Stimulated activated CD4-positive, alpha-beta T cell treated with anti-CD3 and anti-CD28 coated beads, TNF-alpha, amount 100 ng/mL, for 1 hour (primary cell): ENCODE results near the gene DBNL.
A peak's percentile ranks its signal among the peaks of the same experiment; 100 is the strongest.

Experiments
- DNase-seq, 3 donors: peaks; one replicate each; pipeline ENCODE4 v3.0.0-alpha.2; 2020; ENCODE audit warnings: low read depth in 3 of 3, low spot score in 1 of 3

DBNL gene

DNA sequence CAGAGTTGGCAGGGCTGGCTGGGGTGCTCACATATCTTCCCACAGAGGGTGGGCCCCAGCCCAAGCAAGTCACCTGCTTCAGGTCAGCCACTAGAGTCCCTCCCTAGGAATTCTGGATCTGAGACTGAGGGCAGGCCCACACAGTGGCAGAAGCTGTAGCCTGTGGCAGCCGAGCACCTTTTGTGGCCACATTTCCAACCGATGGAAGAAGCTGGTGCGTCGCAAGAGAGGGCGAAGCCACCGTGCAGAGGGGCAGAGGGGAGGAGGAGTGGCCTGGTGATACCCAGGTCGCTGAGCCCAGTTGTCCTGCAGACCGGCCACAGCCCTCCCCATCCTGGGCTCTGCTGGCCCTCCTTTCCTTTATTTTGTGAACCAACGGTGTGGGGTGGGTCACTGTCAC lies 32.6 kb downstream of the DBNL start:
- DNase-seq, result no peak

DNA sequence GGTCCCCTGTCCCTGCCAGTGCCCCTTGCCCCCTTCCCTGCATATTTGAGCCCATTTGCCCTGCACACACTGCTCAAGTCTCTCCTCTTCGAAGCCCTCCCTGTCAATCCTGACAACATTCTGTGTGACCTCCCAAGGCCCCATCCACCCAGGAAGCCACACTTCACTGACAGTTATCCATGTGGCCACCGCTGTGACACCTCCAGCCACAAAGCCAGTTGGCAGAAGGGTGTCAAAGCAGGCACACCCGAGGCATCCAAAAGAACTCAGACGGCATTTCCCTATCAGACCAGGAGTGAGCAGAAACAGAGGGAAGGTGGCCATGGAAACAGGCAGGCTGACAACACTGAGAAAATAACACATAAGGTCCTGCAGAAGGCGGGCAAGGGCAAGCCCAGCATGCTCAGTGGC lies 33.2 kb downstream of the DBNL start:
- DNase-seq, result no peak

DNA sequence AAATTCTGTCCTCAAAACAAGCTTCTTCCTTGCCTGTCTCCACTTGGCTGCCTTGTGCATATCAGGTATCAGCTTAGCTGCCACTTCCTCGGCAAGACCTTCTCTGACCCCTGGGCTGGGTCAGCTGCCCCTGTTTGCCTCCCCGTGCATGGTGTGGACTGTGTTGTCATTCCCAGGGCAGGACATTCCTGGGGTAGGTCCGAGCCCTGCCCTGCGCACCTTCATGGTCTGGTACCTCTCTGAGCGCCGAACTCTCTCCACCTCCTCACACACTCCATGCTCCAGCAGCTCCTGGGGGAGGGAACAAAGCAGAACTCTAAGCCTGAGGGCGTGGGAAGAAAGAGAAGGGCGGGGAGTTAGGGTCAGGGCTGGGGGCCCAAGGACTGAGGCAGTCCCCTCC lies 34.0 kb downstream of the DBNL start:
- DNase-seq, result no peak

DNA sequence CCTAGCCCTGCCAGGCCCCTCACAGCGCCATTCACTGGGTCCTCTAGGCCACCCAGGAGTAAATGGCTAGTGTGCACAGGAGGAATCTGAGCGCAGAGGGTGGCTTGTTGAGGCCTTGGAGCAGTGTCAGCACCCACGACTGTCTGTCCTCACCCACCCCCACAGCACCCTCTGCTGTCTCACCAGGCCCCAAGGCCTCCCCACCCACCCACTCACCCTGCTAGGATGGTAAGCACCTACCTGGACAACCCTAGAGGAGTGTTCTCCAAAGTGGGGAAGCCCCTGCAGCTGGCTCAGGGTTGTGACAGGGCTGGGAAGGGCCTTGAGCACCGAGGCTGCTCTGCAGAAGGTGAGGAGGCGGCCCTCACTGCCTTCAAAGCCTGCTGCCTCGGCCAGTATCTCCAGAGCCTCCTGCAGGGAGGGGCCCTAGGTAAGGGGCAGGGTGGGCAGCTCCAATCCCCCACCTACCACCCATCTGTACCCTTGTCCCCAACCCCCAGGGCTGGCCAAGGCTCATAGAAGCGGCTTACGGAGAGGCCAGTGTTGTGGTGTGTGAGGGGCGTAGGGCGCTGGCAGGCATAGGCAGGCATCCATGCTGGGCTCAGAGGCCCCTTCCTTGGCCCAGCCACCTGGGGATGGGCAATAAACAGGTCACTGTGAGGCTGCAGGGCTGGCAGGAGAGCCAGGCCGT lies 35.0 kb downstream of the DBNL start:
- no peak for DNase-seq

DNA sequence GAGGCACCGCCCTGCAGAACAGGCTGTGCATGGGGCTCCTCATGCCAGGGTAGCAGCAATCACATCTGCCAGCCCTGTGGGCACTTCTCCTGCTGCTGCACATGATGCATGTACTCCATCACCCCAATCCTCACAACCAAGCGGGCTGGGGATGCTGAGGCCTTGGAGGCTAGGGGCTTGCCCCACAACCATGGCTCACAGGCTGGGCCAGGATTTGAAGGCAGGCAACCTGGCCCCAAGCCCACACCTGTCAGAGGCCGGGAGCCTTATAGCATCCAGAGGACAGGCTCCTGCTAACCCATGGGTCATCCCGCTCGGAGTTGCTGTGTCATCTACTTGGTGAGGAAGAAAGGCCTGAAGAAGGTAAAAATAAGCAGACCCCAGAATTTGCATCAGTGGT lies 35.6 kb downstream of the DBNL start:
- no peak for DNase-seq

DNA sequence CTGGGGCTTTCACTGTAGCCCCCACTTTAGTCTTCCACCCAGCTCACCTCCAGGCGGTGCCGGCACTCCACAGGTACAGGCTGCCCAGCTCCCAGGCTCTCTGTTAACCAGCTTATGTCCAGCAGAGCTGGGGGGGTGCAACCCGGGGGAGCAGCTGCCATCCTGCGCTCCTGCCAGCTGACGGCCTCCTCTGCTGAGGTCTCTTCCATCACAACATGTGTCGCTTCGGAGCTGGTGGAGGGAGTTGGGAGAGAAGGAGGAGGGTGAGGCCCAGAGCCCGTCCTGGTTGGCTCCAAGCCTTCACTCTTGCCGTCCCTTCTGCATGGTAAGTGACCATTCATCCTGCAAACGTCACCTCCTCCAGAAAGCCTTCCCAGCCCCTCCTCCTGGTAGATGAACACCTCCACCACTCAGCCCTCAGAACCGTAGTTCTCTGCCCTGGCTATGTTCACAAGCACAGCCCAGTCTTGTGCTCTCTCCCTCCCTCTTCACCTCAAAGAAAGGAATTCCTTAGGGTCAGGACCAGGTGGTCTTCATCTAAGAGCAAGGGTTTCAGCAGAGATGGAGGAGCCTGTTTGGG lies 36.3 kb downstream of the DBNL start:
- no peak for DNase-seq

DNA sequence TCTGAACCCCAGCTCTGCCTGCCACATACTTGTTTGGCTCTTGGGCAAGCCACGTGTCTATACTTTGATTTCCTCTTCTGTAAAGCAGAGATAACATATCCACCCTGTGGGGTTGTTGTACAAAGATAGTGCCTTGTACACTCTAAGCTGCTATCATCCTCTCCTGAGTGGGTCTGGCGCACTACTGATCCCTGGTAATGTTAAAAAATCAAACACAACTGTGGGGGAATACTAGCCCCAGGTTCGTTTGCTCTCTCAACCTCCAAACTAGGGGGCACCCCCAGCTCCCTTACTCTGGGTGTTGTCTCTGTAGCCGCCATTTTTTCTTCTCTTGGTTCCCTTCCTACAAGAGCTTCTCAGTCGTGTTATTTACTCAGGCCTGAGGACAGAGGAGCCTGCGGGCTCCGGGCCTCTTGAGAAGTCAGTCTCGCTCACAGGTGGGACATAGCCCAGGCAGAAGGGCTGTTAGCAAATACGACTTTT lies 36.8 kb downstream of the DBNL start:
- DNase-seq, result no peak

DNA sequence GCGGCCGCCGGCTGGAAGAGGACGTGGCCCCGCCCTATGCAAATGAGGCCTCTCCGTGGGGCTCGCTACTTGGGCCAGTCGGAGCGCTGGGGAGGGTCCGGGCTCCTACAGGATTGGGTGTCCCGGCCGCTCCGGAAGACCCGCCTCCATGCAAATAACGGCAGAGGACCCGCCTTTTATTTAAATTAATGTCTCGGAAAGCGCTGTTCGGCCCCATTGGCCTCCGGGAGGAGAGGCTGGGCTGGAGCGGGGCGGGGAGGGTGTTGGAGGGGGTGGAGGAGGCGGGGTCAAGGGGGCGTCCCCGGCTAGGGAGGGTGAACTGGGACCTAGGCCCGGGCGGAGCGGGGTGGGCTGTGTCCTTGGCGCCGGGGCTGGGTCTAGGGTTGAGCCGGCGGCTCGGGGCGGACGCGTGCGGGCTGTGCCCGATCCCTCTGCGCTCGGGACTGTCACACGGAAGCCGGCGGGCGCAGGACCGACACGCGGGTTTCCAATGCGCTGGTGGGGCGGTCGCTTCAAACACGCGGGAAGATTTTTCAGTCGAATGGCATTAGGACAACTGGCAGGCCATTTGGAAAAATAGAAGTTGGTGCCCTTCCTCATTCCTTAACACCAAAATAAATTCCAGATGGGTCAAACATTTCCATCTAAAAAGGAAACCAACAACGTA lies 38.2 kb downstream of the DBNL start:
- peak; percentile 90 to 96 (median 95) for DNase-seq

DNA sequence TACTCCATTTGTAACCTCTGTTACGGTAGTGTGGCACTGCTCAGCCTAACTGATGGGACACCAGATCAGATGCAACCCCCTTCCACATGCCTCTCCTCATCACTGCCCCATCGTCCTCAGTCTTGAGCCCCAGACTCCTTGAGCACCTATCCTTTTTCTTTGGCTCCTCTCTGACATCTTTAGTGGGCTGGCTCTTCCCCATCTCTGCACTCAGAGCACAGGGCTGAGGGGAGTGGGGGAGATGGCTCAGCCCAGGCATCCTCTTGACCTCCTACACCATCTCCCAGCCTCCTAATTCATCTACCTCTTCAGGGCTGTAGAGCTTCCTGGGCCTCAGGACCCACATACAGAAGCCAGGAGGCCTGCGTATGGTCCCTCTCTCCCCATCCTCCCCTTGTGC lies 39.3 kb downstream of the DBNL start:
- DNase-seq, result no peak

DNA sequence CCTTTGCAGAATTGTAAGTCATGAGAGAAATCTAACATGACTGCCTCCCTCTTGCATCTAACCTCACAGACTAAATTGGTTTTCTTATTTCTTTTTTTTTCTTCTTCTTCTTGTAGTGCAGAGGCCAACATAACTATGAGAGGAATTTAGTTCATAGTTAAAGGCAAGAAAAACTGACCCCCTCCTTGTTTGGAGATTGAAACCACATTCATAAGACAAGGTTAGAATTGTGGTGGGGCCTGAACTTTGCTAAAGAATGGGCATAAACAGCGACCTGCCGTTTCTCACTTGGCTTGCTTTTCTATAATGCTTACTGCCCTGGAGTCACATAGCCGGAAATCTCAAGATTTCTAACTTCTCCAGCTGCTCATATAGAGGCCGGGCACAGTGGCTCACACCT lies 40.2 kb downstream of the DBNL start:
- no peak for DNase-seq

DNA sequence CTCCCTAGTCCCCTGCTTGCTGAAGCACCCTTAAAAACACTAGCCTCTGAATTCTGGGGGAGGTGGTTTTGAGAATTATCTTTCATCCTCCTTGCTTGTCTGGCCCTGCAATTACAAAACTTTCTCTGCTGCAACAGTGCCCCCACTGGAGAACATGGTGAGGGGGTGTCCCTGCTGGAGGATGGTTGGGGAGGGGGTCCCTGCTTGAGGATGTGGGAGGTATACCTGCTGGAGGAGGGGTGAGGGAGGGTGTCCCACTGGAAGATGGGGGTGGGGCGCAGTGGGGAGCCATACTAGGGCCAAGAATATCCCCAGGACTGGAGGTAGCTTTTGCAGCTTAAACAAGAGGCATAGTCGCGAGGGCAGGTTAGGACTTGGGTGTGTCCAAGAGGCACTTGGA lies 41.0 kb downstream of the DBNL start:
- DNase-seq, result no peak

DNA sequence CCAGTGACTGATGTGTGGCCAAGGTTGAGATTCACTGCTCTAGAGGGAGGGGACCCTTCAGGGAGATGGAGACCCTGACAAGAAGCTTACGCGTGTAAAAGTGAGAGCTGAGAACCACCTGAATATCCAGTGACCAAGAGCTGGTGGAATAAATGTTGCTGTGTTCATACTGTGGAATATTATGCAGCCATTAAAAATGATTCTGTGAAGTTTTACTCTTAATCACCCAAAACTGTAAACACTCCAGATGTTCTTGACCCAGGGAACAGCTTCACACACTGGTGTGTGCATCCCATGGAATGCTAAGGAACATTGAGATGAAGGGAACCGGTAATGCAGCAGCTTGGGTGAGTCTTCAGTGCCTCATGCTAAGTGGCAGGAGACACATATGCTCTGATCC lies 42.1 kb downstream of the DBNL start:
- DNase-seq, result no peak

DNA sequence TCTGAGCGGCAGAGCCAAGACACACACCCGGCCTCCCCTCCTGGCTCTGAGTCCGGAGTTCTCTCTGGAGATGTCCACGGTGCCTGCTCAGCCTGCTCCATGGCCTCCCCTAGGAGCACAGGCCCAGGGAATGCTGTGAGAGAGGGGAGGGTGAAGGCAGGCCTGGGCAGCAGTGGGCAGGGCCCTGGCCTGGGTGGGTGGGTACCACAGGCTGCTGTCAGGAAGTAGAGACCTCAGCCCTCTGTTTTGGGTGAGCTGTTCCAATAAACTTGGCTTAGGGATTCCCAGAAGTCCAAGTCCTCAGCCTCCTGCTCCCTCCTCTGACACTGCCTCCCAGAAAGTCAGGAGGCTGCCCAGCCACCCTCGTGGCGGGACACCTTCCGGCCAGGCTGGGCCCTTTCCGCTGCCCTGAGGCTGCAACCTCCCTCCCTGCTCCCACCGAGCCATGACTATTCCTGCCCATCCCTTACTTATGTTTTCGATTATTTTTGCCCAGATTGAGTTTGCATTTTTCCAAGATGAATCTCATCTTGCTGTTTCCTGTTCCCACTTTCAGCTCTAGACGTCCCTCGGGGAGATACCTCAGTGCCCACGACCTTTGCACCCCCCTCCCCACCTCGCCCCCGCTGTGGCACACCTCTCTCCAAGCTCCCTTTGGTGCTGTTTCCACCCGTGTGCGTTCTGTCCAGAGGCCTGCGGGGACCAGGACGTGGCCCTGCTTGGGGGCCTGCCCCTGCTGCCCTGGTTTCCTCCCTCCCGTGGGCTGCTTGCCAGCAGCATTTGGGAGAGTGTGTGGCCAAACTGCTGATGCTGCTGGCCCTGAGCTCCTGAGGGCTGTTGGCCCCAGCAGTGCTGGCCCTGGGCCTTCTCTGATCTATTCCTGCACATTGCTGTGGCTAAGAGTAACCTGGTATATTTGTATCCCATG lies 43.7 kb downstream of the DBNL start:
- no peak for DNase-seq

DNA sequence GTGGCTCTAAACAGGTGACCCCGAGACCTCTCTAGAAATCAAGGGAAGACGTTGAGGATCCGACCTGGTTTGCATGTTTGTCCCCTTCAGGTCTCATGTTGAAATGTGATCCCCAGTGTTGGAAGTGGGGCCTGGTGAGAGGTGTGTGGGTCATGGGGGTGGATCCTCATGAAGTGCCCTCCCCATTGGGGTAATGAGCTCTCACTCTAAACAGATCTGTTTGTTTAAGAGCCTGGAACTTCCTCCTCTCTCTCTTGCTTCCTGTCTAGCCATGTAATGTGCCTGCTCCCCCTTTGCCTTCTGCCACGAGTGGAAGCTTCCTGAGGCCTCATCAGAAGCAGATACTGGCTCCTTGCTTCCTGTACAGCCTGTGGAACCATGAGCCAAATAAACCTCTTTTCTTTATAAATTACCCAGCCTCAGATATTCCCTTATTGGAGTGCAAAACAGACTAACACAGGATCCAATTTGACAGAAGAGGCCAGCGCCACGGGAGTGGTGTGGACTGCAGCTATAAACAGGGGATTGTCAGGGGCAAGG lies 48.7 kb downstream of the DBNL start:
- no peak for DNase-seq

DNA sequence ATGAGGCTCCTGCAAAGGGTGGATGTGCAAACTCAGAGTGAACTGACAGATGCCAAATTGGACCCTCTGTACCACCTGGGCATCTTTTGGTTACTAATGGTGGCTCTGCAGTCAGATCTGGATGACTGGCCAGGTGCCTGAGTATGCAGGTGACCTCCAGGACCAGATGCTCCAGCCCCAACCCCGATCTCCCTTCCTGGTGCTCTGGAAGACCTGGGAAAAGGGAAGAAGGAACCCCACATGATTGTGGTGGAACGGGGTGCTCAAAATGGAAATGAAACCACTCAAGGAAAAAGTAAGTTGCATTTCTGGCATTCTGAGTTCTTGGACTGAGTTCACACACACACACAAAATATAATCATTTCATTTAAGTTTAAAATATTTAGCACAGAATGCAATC lies 49.9 kb downstream of the DBNL start:
- DNase-seq, result no peak

DNA sequence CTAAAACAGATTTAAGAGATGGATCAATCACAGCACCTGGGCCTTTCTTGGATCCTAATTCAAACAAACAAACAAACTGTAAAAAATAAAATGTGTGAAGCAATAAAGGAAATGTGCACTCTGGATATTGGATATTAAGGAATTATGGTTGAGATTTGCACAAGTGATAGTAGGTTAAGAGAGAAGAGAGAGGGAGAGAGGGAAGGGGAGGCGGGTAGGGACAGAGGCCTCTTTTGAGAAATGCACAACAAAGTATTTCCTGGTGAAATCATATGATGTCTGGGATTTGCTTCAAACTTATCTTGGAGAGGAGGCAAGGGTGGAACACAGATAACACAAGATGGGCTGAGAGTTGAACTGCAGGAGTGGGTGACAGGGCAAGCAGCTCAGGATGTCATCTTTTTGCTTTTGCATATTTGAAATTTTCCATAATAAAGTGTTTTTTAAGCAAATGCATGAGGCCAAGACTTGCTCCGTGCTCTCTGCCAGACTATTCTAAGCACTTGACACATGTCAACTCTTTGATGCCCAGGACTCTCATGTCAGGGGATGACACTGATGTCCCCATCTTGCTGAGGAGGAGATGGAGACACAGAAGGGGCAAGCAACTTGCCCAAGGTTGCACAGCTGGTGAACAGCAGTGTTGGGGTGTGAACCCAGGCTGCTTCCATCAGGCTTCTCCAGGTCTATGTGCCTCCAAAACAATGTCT lies 50.5 kb downstream of the DBNL start:
- no peak for DNase-seq

DNA sequence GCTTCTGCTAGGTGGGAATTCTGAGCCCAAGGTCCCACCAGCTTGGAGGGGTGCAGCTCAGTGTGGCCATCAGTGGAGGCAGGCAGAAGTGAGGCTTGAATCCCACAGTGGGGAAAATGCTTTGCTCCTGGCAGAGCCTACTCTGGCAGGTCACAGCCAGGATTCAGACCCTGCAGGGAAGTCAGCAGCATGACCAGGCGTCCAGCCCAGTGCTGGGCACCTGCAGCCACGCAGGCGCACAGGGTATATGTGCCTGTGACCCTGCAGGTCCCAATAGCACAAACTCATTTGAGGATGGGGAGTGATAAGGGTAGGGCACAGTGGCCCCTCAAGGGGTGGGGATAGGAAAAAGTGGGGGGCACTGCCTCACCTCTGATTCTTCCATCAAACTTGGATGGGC lies 51.3 kb downstream of the DBNL start:
- no peak for DNase-seq

DNA sequence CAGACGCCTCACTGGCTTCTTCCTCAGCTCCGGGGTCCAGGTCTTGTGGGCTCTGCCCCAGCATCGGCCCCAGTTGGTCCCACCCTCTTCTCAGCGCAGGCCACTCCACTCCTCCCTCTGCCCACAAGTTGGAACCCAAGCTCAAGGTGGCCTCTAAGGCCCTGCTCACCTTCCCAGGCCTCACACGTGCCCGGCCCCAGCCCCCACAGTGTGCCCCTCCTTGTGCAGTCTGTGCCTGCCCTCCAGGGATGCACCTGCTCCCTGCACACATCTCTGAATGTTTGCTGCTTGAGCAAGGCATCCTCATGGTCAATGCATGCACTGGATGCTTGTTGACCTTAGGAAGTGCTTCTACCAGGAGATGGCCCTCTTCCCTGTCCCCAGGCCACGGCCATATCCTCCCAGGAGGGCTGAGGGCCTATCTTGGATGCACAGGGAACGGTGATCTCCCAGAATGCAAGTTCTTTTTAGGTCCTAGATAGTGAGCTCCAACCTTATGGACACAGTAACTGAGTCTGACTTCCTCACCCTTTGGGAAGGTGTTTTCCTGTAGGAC lies 51.9 kb downstream of the DBNL start:
- DNase-seq, result no peak

DNA sequence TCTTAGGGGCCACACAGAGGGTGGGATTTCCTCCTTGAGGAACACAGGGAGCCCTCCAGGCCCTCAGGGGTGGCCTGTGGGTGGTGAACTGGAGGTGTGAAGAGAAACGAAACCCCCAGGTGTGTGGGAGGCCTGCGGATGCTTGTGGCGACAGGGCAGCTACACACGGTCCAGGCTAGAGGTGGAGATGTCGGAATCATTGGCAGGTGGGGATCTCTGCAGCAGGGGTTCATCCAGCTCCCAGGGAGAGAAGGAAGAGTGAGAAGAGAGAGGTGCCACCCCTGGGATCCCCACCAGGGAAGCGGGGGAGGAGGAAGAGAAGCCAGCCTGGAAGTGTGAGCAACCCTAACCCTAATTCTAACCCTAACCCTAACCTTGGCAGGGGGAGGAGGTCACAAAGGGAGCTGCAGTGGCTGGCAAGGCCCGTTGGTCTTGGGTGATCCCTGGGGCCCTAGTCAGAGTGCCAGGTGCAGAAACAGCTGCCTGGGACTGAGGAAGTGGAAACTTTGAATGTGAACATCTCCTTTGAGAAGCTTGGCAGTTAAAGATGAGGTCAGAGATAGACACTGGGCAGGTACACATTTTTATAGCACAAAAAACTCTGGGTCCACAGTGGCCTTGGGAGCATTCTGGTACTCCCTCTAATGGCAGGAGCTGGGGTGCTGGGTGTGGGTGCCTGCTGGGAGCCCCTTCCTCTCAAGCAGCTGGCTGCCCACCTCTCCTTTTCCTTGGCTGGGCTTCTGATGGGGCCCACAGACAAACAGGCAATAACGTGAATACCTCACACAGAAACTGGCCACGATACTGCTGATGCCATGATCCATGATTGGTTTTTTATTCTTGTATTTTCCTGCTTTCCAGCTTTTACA lies 52.8 kb downstream of the DBNL start:
- no peak for DNase-seq
